OCI-LY1 (cell line): ENCODE measurements around the gene ACVR1B.

Source experiments
- H2AFZ ChIP-seq: fragments of 200-600 bp; sonication (generic), shearing (Covaris generic); 2 replicates; pipeline ENCODE4 v1.6.0; 2014; ENCODE audit warnings: antibody characterized with exemption, mild to moderate bottlenecking, low read length
- H3F3A ChIP-seq: fragments of 200-600 bp; sonication (generic), shearing (Covaris generic); 2 replicates; pipeline ENCODE4 v1.6.0; 2014; ENCODE audit warnings: mild to moderate bottlenecking, antibody characterized with exemption, low read length, moderate library complexity; ENCODE audit not compliant: insufficient read depth
- H3K27ac ChIP-seq: fragments of 200-600 bp; sonication (generic); 2 replicates; pipeline ENCODE4 v1.5.1; 2014; ENCODE audit warnings: low read length, mixed run types, mild to moderate bottlenecking, low read depth; ENCODE audit not compliant: poor library complexity, severe bottlenecking
- H3K27me3 ChIP-seq: fragments of 200-600 bp; sonication (generic); 2 replicates; pipeline ENCODE4 v1.6.0; 2014; ENCODE audit warnings: antibody characterized with exemption, mild to moderate bottlenecking, low read length, moderate library complexity; ENCODE audit not compliant: insufficient read depth
- H3K36me3 ChIP-seq: fragments of 200-600 bp; sonication (generic); 2 replicates; pipeline ENCODE4 v1.6.1; 2014; ENCODE audit warnings: mild to moderate bottlenecking, antibody characterized with exemption, low read length, moderate library complexity, mixed read lengths; ENCODE audit not compliant: insufficient read depth
- H3K4me1 ChIP-seq: fragments of 200-600 bp; sonication (generic); 2 replicates; pipeline ENCODE4 v1.5.1; 2014; ENCODE audit warnings: mild to moderate bottlenecking, low read length, moderate library complexity; ENCODE audit not compliant: insufficient read depth, severe bottlenecking
- H3K4me2 ChIP-seq: fragments of 200-600 bp; sonication (generic), shearing (Covaris generic); 2 replicates; pipeline ENCODE4 v1.6.1; 2014; ENCODE audit warnings: low read length
- H3K4me3 ChIP-seq: fragments of 200-600 bp; sonication (generic); 2 replicates; pipeline ENCODE4 v1.5.1; 2014; ENCODE audit warnings: low read length, low read depth, mild to moderate bottlenecking, mixed read lengths; ENCODE audit not compliant: poor library complexity, severe bottlenecking
- H3K79me2 ChIP-seq: fragments of 200-600 bp; shearing (Covaris generic); 2 replicates; pipeline ENCODE4 v1.6.1; 2016; ENCODE audit warnings: mixed run types, low read length, mixed read lengths; ENCODE audit not compliant: insufficient read depth
- H3K9ac ChIP-seq: fragments of 200-600 bp; sonication (generic), shearing (Covaris generic); 2 replicates; pipeline ENCODE4 v1.6.1; 2014; ENCODE audit warnings: mild to moderate bottlenecking, low read length, mixed read lengths
- H3K9me2 ChIP-seq: fragments of 200-600 bp; sonication (generic), shearing (Covaris generic); 2 replicates; pipeline ENCODE4 v1.6.1; 2014; ENCODE audit warnings: low read depth, mild to moderate bottlenecking, low read length, mixed read lengths
- H3K9me3 ChIP-seq: fragments of 200-600 bp; shearing (Covaris generic); 2 replicates; pipeline ENCODE4 v1.6.1; 2014; ENCODE audit warnings: low read length, mixed read lengths
- H4K20me1 ChIP-seq: fragments of 200-600 bp; sonication (generic), shearing (Covaris generic); 2 replicates; pipeline ENCODE4 v1.6.0; 2016; ENCODE audit warnings: mild to moderate bottlenecking, low read length; ENCODE audit not compliant: insufficient read depth
- CTCF ChIP-seq: fragments of 200-600 bp; sonication (generic), shearing (Covaris generic); IDR thresholded peaks from 2 replicates; pipeline ENCODE4 v1.5.1; 2017; ENCODE audit warnings: mild to moderate bottlenecking, antibody characterized with exemption, low read length, moderate library complexity, mixed read lengths
- EZH2 ChIP-seq: fragments of 200-600 bp; sonication (generic), shearing (Covaris generic); IDR thresholded peaks from 2 replicates; pipeline ENCODE4 v1.8.0; 2017; ENCODE audit warnings: borderline replicate concordance, mixed run types, mild to moderate bottlenecking, antibody characterized with exemption, low read length, moderate library complexity, mixed read lengths

The ACVR1B gene

GRCh38 chr12:51907856-51908425, 43.6 kb upstream of the ACVR1B start:
- no peak overlapping the region for H2AFZ ChIP-seq
- H3K9me3 ChIP-seq = no peaks in the 10 kb centered on the region
- H3K9me2 ChIP-seq = no peaks in the 10 kb centered on the region
- H3K36me3 ChIP-seq = no peaks in the 10 kb centered on the region
- H3K4me2 ChIP-seq = no peak overlapping the region
- no peaks in the 10 kb centered on the region for H4K20me1 ChIP-seq
- no peaks in the 10 kb centered on the region for H3K79me2 ChIP-seq
- no peak overlapping the region for H3K27ac ChIP-seq
- no peaks in the 10 kb centered on the region for H3K4me1 ChIP-seq
- H3K27me3 ChIP-seq = peaks cover 4% of the 10 kb centered on the region; the same call in 1 of the 2 replicates
- TF ChIP-seq EZH2 = no peak
- no peak for TF ChIP-seq CTCF
- no peak overlapping the region for H3K9ac ChIP-seq
- H3K4me3 ChIP-seq = no peak overlapping the region
- H3F3A ChIP-seq = no peaks in the 10 kb centered on the region

- H3K4me1 ChIP-seq = no peaks in the 10 kb centered on the region
- H4K20me1 ChIP-seq = no peaks in the 10 kb centered on the region
- H3K4me3 ChIP-seq = no peak overlapping the region
- H3K9me2 ChIP-seq = no peaks in the 10 kb centered on the region
- no peak overlapping the region for H3K4me2 ChIP-seq
- TF ChIP-seq CTCF = no peak
- no peaks in the 10 kb centered on the region for H3F3A ChIP-seq
- H3K9ac ChIP-seq = no peak overlapping the region
- no peaks in the 10 kb centered on the region for H3K36me3 ChIP-seq
- H3K9me3 ChIP-seq = no peaks in the 10 kb centered on the region
- no peak overlapping the region for H3K27ac ChIP-seq
- H3K27me3 ChIP-seq = peaks cover 4% of the 10 kb centered on the region; the same call in 1 of the 2 replicates
- H3K79me2 ChIP-seq = no peaks in the 10 kb centered on the region
- no peak overlapping the region for H2AFZ ChIP-seq
These were observed 42.5 kb upstream of the ACVR1B start for GRCh38 chr12:51908876-51909592.

- no peaks in the 10 kb centered on the region for H3K9me3 ChIP-seq
- no peak overlapping the region for H2AFZ ChIP-seq
- H3F3A ChIP-seq = no peaks in the 10 kb centered on the region
- no peak for TF ChIP-seq CTCF
- no peak for TF ChIP-seq EZH2
- no peaks in the 10 kb centered on the region for H3K36me3 ChIP-seq
- no peaks in the 10 kb centered on the region for H3K79me2 ChIP-seq
- no peaks in the 10 kb centered on the region for H3K9me2 ChIP-seq
- peaks cover 4% of the 10 kb centered on the region; the same call in 1 of the 2 replicates for H3K27me3 ChIP-seq
- H4K20me1 ChIP-seq = no peaks in the 10 kb centered on the region
- no peak overlapping the region for H3K4me2 ChIP-seq
- no peaks in the 10 kb centered on the region for H3K4me1 ChIP-seq
- no peak overlapping the region for H3K9ac ChIP-seq
- no peak overlapping the region for H3K4me3 ChIP-seq
- H3K27ac ChIP-seq = no peak overlapping the region
These were observed 41.3 kb upstream of the ACVR1B start for GRCh38 chr12:51910168-51910567.
